Uterus (tissue), 4 donors: ENCODE data around the gene LYZL6. TPM values are rescaled to one million over a fixed set of nuclear protein-coding genes. Genes with fewer than 3 reads are reported as not detected.

Source experiments
- DNase-seq, 2 donors: peaks; one replicate each; pipeline ENCODE4 v3.0.0-alpha.2; 2019 to 2020
- H3K27ac ChIP-seq, 2 donors: fragments of 200-600 bp; sonication (generic); 1 replicate in 1 of 2; 2 replicates in 1 of 2; pipeline ENCODE4 v1.5.1; 2016 to 2018
- H3K27me3 ChIP-seq, 2 donors: fragments of 200-600 bp; sonication (generic); one replicate each; pipeline ENCODE4 v1.5.1; 2018 to 2019; ENCODE audit warnings: control low read depth in 1 of 2
- H3K36me3 ChIP-seq, 2 donors: fragments of 200-600 bp; sonication (generic); one replicate each; pipeline ENCODE4 v1.5.1; 2019; ENCODE audit warnings: control low read depth in 1 of 2
- H3K4me1 ChIP-seq, 2 donors: fragments of 200-600 bp; sonication (generic); one replicate each; pipeline ENCODE4 v1.5.1; 2018 to 2019; ENCODE audit warnings: control low read depth in 1 of 2
- H3K4me3 ChIP-seq, 2 donors: fragments of 200-600 bp; sonication (generic); 1 replicate in 1 of 2; 2 replicates in 1 of 2; pipeline ENCODE4 v1.5.1; 2018 to 2019; ENCODE audit warnings: mild to moderate bottlenecking in 1 of 2
- H3K9me3 ChIP-seq, 2 donors: fragments of 200-600 bp; sonication (generic); one replicate each; pipeline ENCODE4 v1.5.1; 2019; ENCODE audit warnings: control low read depth in 1 of 2
- CTCF ChIP-seq, 4 experiments: fragments of 200-600 bp in 2 of 4; fragments of 450-650 bp in 2 of 4; sonication (generic) in 2 of 4; IDR thresholded peaks; one replicate each; pipeline ENCODE4 v1.5.1; 2016 to 2019; ENCODE audit warnings: antibody characterized with exemption in 4 of 4, mild to moderate bottlenecking in 2 of 4, moderate library complexity in 1 of 4
- POLR2A ChIP-seq, 2 donors: fragments of 450-650 bp; IDR thresholded peaks; one replicate each; pipeline ENCODE4 v1.6.1; 2016; ENCODE audit warnings: antibody characterized with exemption in 2 of 2, mild to moderate bottlenecking in 1 of 2, moderate library complexity in 1 of 2
- intact Hi-C: fragments of 100-400 bp; cut with DNase I; formaldehyde crosslinking; loops from one replicate; pipeline ENCODE4 v1.15.1; 2023; ENCODE audit warnings: low total_unique reads
- total RNA-seq, 4 donors: library from RNA; depleted of rRNA in 3 of 4; stranded (reverse); fragments of >200 nt in 3 of 4; gene quantifications; one replicate each; pipeline versions ENCODE4 v1.1.0 to v1.2.4, GENCODE V29; 2014 to 2023
- donor health status: DM: yes; HTN: yes; CAD: no.

Gene LYZL6
- total RNA-seq, 4 donors from 2014 or later, result not detected

GRCh38 chr17:35982409-35983191, 39.1 kb upstream of the LYZL6 start:
- H3K36me3 ChIP-seq, result no peaks in the 10 kb centered on the region
- H3K9me3 ChIP-seq, result no peaks in the 10 kb centered on the region
- H3K27me3 ChIP-seq, result no peaks in the 10 kb centered on the region
- no peak for DNase-seq
- no peak overlapping the region for H3K27ac ChIP-seq
- no peaks in the 10 kb centered on the region for H3K4me1 ChIP-seq
- H3K4me3 ChIP-seq, result no peak overlapping the region
- TF ChIP-seq CTCF (IDR thresholded peaks at IDR 0.05) (no peak), POLR2A (IDR thresholded peaks at IDR 0.05) (no peak)
- intact Hi-C loops, result no loop called here

- DNase-seq, result no peak
- Histone ChIP-seq H3K4me1 (no peaks in the 10 kb centered on the region), H3K27ac (no peak overlapping the region), H3K36me3 (no peaks in the 10 kb centered on the region), H3K27me3 (no peaks in the 10 kb centered on the region), H3K9me3 (no peaks in the 10 kb centered on the region), H3K4me3 (no peak overlapping the region)
- no peak for TF ChIP-seq CTCF (IDR thresholded peaks at IDR 0.05)
- TF ChIP-seq POLR2A (IDR thresholded peaks at IDR 0.05), result no peak
- intact Hi-C loops, result no loop called here
These were observed 38.4 kb upstream of the LYZL6 start for GRCh38 chr17:35981908-35982330.

- H3K4me1 ChIP-seq, result no peaks in the 10 kb centered on the region
- no peak within 1 kb of the TSS for H3K4me3 ChIP-seq
- no peaks in the 10 kb centered on the region for H3K27me3 ChIP-seq
- no peak for DNase-seq
- intact Hi-C loops, result no loop called here
- TF ChIP-seq CTCF (IDR thresholded peaks at IDR 0.05), result no peak
- no peak for TF ChIP-seq POLR2A (IDR thresholded peaks at IDR 0.05)
- no peak within 1 kb of the TSS for H3K27ac ChIP-seq
- H3K9me3 ChIP-seq, result no peaks in the 10 kb centered on the region
- H3K36me3 ChIP-seq, result no peaks in the 10 kb centered on the region
These were observed 37.7 kb upstream of the LYZL6 start, which contains the start of gene CCL16 for GRCh38 chr17:35981246-35981645. Gene CCL16 (minus strand): TSS chr17:35981497. CDS start chr17:35981420, 77 bp downstream.

GRCh38 chr17:35978346-35978745, 34.8 kb upstream of the LYZL6 start:
- no peak for DNase-seq
- no peak overlapping the region for H3K27ac ChIP-seq
- no peaks in the 10 kb centered on the region for H3K36me3 ChIP-seq
- no peaks in the 10 kb centered on the region for H3K4me1 ChIP-seq
- no peaks in the 10 kb centered on the region for H3K9me3 ChIP-seq
- TF ChIP-seq POLR2A (IDR thresholded peaks at IDR 0.05) (no peak), CTCF (IDR thresholded peaks at IDR 0.05) (no peak)
- no peak overlapping the region for H3K4me3 ChIP-seq
- H3K27me3 ChIP-seq, result no peaks in the 10 kb centered on the region
- intact Hi-C loops, result no loop called here

GRCh38 chr17:35977509-35977908, 34.0 kb upstream of the LYZL6 start:
- Histone ChIP-seq H3K9me3 (no peaks in the 10 kb centered on the region), H3K4me1 (no peaks in the 10 kb centered on the region), H3K4me3 (no peak overlapping the region), H3K27ac (no peak overlapping the region), H3K36me3 (no peaks in the 10 kb centered on the region), H3K27me3 (no peaks in the 10 kb centered on the region)
- DNase-seq, result no peak
- TF ChIP-seq CTCF (IDR thresholded peaks at IDR 0.05) (no peak), POLR2A (IDR thresholded peaks at IDR 0.05) (no peak)
- intact Hi-C loops, result no loop called here
